ENCODE measurements around the gene ZIM2. TPM values are rescaled to one million over a fixed set of nuclear protein-coding genes. Genes with fewer than 3 reads are reported as not detected.

ZIM2 gene
- total RNA-seq, 6 experiments from 2014 or later, result 0.22 to 1.8 TPM; not detected in 4

- TF ChIP-seq POLR2A (IDR thresholded peaks at IDR 0.05) (no peak), CTCF (IDR thresholded peaks at IDR 0.05) (no peak)
- DNase-seq, result no peak
- ATAC-seq, result no peak
- Histone ChIP-seq H3K9me3 (no peaks in the 10 kb centered on the region), H3K36me3 (peaks cover 0 to 4% (median 0%) of the 10 kb centered on the region in 4 donors), H3K27ac (no peak overlapping the region), H3K4me3 (no peak overlapping the region), H3K4me1 (no peaks in the 10 kb centered on the region), H3K27me3 (no peaks in the 10 kb centered on the region)
- intact Hi-C loops (cut with DNase I), result no loop called here
- no CpG with 5 or more reads among the region's 5 CpGs for WGBS (ENCODE audit: insufficient coverage, low coverage, low lambda C conversion rate, missing lambda C conversion rate)
These were observed 19.3 kb downstream of the ZIM2 start for GRCh38 chr19:56821209-56821608.

GRCh38 chr19:56819166-56819565 is 21.4 kb downstream of the ZIM2 start:
- Histone ChIP-seq H3K4me3 (no peak overlapping the region), H3K27me3 (no peaks in the 10 kb centered on the region), H3K4me1 (no peaks in the 10 kb centered on the region), H3K36me3 (peaks cover 0 to 4% (median 0%) of the 10 kb centered on the region in 4 donors), H3K27ac (no peak overlapping the region), H3K9me3 (no peaks in the 10 kb centered on the region)
- TF ChIP-seq POLR2A (IDR thresholded peaks at IDR 0.05), result no peak
- ATAC-seq (no peak), DNase-seq (no peak)
- 88% methylated on average over 1 of the region's 2 CpGs for WGBS (ENCODE audit: insufficient coverage, low coverage, low lambda C conversion rate, missing lambda C conversion rate)
- intact Hi-C loops (cut with DNase I), result no loop called here

GRCh38 chr19:56814656-56815055 is 25.9 kb downstream of the ZIM2 start:
- no peaks in the 10 kb centered on the region for H3K27me3 ChIP-seq
- no peak for ATAC-seq
- TF ChIP-seq POLR2A (IDR thresholded peaks at IDR 0.05) (no peak), CTCF (IDR thresholded peaks at IDR 0.05) (no peak)
- intact Hi-C loops (cut with DNase I), result no loop called here
- H3K4me1 ChIP-seq, result no peaks in the 10 kb centered on the region
- WGBS (ENCODE audit: insufficient coverage, low coverage, low lambda C conversion rate, missing lambda C conversion rate), result 53% methylated on average over 5 of the region's 7 CpGs
- no peak for DNase-seq
- no peak overlapping the region for H3K27ac ChIP-seq
- H3K9me3 ChIP-seq, result no peaks in the 10 kb centered on the region
- peaks cover 0 to 4% (median 0%) of the 10 kb centered on the region in 4 donors for H3K36me3 ChIP-seq
- H3K4me3 ChIP-seq, result no peak overlapping the region

GRCh38 chr19:56813531-56813930 is 27.0 kb downstream of the ZIM2 start:
- intact Hi-C loops (cut with DNase I), result no loop called here
- TF ChIP-seq CTCF (IDR thresholded peaks at IDR 0.05), result no peak
- no peak for TF ChIP-seq POLR2A (IDR thresholded peaks at IDR 0.05)
- Histone ChIP-seq H3K4me3 (no peak overlapping the region), H3K4me1 (no peaks in the 10 kb centered on the region), H3K9me3 (no peaks in the 10 kb centered on the region), H3K27ac (no peak overlapping the region), H3K36me3 (peaks cover 0 to 4% (median 0%) of the 10 kb centered on the region in 4 donors), H3K27me3 (no peaks in the 10 kb centered on the region)
- DNase-seq, result no peak
- ATAC-seq, result no peak
- no CpG with 5 or more reads among the region's 5 CpGs for WGBS (ENCODE audit: insufficient coverage, low coverage, low lambda C conversion rate, missing lambda C conversion rate)

GRCh38 chr19:56811480-56811879 is 29.0 kb downstream of the ZIM2 start:
- no peak for ATAC-seq
- Histone ChIP-seq H3K27me3 (no peaks in the 10 kb centered on the region), H3K36me3 (no peaks in the 10 kb centered on the region), H3K9me3 (no peaks in the 10 kb centered on the region), H3K27ac (no peak overlapping the region), H3K4me1 (no peaks in the 10 kb centered on the region), H3K4me3 (no peak overlapping the region)
- WGBS (ENCODE audit: insufficient coverage, low coverage, low lambda C conversion rate, missing lambda C conversion rate), result 81% methylated on average over 6 of the region's 6 CpGs
- no peak for DNase-seq
- TF ChIP-seq CTCF (IDR thresholded peaks at IDR 0.05), result no peak
- no peak for TF ChIP-seq POLR2A (IDR thresholded peaks at IDR 0.05)
- intact Hi-C loops (cut with DNase I), result no loop called here

Data from right lobe of liver (tissue), 6 donors.